GM08714 (cell line): ENCODE measurements around the gene PSME2.

Experiments
- H3K4me3 ChIP-seq: fragments of 200-500 bp; sonication (Bioruptor generic); 2 replicates; pipeline ENCODE4 v1.5.1; 2014; ENCODE audit warnings: mild to moderate bottlenecking, low read length, inconsistent platforms
- ZNF274 ChIP-seq: IDR thresholded peaks from 2 replicates; pipeline ENCODE4 v1.6.1; 2012; ENCODE audit warnings: mild to moderate bottlenecking, low read depth, low read length

Gene PSME2

DNA sequence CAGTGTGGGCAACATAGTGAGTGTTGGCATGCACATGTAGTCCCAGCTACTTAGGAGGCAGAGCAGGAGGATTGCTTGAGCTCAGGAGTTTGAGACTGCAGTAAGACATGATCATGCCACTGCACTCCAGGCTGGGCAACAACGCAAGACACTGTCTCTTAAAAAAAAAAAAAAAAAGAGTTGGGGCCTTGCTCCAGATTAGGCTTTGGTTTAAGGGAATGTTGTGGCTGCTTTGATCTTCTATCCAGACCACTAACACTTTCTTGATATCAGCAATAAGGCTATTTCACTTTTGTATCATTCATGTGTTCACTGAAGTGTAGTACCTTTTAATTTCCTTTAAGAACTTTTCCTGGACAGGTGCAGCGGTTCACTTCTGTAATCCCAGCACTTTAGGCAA, 18.7 kb downstream of the PSME2 start:
- no peak overlapping the region for H3K4me3 ChIP-seq
- no peak for TF ChIP-seq ZNF274

DNA sequence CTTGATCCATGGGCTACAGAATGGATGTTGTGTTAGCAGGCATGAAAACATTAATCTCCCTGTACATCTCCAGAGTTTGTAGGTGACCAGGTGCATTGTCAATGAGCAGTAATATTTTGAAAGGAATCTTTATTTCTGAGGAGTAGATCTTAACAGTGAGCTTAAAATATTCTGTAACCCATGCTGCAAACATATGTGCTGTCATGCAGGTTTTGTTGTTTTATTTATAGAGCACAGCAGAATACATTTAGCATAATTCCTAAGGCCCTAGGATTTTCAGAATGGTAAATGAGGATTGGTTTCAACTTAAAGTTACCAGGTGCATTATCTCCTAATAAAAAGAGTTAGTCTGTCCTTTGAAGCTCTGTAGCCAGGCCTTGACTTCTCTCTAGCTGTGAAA, 19.5 kb downstream of the PSME2 start:
- no peak overlapping the region for H3K4me3 ChIP-seq
- TF ChIP-seq ZNF274: no peak

DNA sequence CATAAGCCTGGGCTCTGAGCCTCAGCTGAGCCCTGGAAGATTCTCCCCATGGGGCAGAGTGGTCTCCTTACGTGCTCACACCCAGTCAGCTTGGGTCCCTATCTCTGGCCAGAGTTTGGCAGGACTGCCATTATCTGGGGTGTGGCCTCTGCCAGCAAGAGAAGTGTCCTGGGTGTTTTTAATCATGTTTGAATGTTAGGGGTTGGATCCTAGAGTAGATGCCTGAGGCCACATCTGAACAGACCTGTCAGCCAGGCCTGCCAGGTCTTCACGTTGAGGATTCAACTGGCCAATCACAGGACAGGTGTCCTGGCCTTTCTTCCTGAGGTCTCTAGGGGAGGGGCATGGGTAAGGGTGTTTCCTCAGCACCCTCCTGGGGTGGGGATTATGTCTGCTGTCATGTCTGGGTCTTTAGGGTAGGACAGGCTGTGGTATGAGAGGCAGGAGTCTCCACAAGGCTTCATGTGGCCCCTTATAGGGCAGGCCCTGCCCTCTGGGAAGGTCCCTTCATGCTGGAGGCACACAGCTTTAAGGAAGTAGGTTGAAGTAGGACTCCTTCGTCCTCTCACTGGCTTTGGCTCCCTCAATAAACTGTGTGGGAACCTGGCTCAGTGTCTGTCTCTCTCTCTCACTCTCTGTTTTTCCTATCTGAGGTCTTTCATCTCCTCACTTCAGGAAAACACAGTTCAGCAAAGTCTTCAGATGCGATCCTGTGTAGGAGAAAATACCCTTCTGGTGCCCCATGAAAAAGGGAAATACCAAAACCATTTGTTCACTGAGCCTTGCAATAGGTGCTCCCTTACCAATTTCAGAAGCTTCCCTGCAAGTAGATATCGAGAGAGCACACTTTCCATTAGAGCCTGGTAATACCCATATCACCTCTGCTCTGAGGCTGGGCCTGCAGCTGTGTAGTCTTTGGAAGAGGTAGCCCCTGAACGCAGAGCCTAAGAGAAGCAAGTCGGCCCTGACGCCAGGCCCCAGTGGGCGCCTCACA, 22.7 kb downstream of the PSME2 start:
- no peak for TF ChIP-seq ZNF274
- no peak overlapping the region for H3K4me3 ChIP-seq

DNA sequence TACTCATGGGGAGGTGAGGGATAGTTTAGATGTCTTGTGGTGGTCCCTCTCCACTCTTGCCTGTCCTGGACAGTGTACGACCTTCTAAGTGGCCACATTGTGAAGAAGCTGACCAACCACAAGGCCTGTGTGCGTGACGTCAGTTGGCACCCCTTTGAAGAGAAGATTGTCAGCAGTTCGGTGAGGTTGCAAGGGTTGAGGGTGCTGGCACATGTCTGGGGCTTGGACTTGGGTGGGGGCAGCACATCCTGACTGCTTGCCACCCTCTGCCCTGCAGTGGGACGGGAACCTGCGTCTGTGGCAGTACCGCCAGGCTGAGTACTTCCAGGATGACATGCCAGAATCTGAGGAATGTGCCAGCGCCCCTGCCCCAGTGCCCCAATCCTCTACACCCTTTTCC, 23.5 kb downstream of the PSME2 start:
- H3K4me3 ChIP-seq: no peak overlapping the region
- TF ChIP-seq ZNF274: no peak

DNA sequence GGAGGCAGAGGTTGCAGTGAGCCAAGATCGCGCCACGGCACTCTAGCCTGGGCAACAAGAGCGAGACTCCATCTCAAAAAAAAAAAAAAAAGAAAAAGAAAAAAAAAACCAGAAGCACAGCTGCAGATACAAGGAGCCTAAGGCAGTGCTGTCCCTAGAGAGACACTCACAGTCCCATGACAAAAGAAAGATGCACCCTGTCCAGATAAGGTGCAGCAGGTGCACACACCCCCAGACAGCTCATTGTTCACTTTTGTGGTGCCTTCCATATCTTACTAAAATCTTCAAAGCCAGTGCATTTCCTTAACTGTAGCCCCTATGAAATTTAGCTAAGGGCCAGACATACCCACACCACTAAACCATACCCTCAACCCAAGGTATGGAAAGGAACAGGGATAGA, 24.0 kb downstream of the PSME2 start:
- no peak overlapping the region for H3K4me3 ChIP-seq
- TF ChIP-seq ZNF274: no peak

DNA sequence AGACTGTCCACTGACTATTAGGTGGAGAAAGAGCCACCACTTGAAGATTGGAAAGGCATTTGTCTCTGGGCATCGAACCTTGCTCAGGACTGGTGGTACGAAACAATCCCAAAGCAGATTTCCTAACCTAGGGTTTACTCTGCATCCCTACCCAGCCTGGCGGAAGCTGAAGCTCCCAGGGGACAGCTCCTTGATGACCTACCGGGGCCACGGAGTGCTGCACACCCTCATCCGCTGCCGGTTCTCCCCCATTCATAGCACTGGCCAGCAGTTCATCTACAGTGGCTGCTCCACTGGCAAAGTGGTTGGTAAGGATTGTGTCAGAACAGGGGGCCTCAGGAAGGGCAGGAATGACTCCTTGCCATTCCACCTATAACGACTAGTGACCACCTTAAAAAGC, 25.2 kb downstream of the PSME2 start:
- H3K4me3 ChIP-seq: no peak overlapping the region
- no peak for TF ChIP-seq ZNF274

DNA sequence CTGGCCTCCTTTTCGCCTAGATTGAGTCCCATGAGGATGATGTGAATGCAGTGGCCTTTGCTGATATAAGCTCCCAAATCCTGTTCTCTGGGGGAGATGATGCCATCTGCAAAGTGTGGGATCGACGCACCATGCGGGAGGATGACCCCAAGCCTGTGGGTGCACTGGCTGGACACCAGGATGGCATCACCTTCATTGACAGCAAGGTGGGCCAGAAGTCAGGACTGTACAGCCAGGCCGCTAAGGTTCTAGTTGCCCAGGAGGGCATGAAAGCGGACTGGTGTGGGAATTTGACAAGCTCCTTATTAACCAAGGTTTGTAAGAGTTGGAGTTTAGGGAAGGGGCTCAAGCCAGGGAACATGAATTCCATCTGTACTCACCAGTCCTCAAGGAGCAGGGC, 26.7 kb downstream of the PSME2 start:
- H3K4me3 ChIP-seq: no peak overlapping the region
- no peak for TF ChIP-seq ZNF274

DNA sequence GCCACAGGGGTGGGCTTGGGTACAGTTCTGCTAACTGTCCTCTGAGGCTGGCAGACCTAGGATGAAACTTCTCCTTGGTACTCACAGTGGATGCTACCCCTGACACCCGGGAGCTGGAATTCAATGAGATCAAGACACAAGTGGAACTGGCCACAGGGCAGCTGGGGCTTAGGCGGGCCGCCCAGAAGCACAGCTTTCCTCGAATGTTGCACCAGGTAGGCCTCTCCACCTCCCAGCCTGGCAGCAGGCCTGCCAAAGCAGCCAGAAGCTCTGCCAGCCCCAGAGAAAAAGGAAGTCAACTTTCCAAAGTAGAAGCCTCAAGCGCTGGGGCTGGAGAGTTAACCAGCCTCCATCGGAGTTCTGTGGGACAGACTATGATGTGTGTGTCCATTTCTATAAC, 29.2 kb downstream of the PSME2 start:
- no peak overlapping the region for H3K4me3 ChIP-seq
- TF ChIP-seq ZNF274: no peak

DNA sequence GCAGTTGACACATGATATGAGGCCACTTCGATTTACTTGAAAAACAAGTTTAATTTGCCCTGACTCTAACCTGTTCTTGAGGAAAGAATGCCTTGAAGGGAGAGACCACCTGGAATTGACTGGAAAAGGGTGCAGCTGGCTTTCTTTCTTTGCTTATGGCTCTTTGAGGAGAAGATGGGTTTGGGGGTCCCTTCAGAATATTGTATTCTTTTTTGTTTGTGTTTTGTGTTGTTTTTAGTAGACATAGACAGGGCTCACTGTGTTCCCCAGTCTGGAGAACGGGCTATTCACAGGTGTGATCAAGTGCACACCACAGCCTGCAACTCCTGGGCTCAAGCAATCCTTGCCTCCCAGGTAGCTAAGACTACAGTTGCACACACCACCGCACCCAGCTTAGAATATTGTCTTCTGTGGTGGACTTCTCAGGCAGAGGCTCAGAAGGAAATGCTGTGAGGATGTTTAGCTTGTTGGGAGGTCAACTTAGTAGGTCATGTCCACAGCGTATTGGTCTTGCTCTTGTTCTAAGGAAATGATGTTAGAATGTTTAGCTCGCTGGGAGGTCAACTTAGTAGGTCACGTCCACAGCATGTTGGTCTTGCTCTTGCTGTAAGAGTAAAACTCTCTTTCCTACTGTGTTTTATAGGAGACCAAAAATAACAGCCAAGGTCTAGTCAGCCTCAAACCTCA, 30.1 kb downstream of the PSME2 start:
- no peak for TF ChIP-seq ZNF274
- H3K4me3 ChIP-seq: peak overlapping the region; percentile 83

DNA sequence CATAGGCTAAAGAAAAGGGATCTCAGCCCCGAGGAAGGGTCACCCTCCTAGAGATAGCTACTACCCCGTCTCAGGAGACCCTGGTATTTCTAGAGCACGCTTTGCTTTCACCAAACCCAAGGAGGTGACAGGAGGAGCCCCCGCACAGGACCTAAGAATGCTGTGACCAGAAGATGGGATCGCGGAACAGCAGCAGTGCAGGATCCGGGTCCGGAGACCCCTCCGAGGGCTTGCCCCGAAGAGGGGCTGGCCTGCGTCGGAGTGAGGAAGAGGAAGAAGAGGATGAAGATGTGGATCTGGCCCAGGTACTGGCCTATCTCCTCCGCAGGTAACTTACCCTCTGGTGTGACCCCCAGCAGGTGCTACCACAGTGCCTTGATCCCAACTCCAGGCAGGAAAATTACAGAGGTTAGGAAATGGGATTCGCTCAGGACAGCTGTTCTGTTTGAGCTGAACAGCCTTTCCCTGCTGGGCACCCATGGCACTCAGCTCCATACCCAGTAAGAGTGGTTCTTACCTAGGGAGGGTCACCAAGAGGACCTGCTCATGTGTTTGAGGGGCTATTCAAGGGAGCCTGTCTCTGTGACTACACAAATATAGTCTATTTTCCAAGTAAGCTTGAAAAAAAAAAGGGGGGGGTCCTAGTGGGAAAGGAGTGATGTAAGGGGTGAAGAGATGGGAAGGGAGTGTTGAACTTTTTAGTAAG, 30.8 kb downstream of the PSME2 start:
- no peak for TF ChIP-seq ZNF274

DNA sequence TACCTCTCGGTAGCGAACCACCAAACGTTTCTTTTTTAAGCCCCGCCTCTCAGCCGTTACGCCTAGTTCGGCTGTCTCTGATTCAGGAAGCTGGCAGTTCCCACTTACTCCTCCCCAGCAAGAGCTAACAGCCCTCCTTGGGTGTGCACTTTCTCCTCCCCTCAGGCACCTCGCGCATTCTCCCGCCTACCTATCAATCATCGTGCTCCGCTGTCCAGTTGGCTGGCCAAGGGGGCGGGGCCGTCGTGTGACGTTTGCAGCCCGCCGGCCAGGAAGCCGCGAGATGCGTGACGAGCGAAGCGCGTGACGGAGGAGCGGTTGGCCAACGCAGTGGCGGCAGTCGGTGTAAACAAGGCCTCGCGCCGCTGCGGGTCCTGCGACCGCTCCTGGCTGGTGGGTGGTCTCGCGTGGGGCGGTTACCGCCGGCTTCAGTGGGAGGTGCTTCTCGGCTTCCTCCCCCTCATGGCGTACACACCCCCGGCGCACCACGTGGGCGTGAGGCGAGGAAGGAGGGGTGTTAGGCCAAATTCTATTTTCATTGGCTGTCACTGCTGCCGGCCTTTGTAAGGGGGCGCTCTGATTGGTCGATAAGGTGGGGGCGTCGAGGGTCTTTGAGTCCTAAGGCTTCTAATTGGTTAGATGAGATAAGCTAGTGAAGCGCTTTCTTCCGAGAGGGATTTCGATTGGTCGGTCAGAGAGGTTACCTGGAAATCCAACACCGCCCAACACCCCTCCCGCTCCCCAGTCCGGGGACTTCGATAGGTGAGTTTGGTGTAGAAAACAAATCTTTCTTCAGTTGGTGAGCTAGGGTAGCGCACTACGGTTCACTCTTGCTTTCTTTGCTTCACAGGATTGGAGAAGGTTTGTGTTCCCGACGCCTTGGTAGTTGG, 31.6 kb downstream of the PSME2 start, which contains the start of the genes DCAF11 and NRL:
Gene DCAF11, plus strand, starts transcription at position 246 of the 890 bp plus-strand sequence. CDS start 818 bp downstream, outside the sequence.
Gene NRL, minus strand, starts transcription at position 418 of the 890 bp plus-strand sequence. CDS start 32,101 bp downstream, outside the sequence.
- peak within 1 kb of the TSS; percentile 83 for H3K4me3 ChIP-seq
- TF ChIP-seq ZNF274: no peak

More for the DNA sequence above, 30.8 kb downstream of the PSME2 start:
- peak overlapping the region; percentile 83 for H3K4me3 ChIP-seq

DNA sequence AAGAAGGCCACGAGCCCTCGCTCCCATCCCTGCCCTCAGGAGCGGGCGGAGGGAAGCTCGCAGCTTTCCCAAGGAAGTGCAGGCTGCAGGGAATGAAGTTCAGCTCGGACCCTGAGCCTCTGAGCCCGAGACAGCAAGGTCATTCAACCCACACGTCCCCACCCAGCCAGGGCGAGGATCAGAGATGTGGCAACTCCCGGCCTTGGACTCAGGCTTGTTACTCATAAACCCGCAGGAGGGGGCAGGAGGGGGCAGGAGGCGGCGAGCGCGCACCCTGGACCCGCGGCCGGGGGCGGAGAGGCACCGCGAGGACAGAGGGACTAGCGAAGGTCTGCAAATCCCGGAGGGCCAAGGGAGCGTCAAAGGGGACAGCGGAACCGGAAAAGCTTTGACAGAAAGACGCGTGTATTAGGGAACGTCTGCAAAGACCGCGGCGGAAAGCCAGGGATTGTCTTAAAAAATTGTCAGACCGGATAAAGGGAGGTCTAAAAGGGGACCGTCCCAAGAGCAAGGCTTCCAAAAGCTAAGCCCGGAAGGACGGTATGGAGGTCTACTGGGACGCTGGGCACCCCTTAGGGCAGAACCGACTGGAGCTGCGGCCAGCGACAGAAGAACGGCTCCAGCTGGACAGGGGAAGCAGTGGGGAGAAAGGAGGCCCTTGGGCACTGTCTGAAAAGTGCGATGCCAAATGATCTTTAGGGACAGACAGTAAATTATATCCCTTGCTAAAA, 32.4 kb downstream of the PSME2 start:
- no peak for TF ChIP-seq ZNF274
- H3K4me3 ChIP-seq: peak overlapping the region; percentile 64
